ENCODE results near the gene TXNDC2. TPM values are rescaled to one million over a fixed set of nuclear protein-coding genes. Genes with fewer than 3 reads are reported as not detected.

TXNDC2 gene
- total RNA-seq, 1 donor from 2014 or later = not detected

DNA sequence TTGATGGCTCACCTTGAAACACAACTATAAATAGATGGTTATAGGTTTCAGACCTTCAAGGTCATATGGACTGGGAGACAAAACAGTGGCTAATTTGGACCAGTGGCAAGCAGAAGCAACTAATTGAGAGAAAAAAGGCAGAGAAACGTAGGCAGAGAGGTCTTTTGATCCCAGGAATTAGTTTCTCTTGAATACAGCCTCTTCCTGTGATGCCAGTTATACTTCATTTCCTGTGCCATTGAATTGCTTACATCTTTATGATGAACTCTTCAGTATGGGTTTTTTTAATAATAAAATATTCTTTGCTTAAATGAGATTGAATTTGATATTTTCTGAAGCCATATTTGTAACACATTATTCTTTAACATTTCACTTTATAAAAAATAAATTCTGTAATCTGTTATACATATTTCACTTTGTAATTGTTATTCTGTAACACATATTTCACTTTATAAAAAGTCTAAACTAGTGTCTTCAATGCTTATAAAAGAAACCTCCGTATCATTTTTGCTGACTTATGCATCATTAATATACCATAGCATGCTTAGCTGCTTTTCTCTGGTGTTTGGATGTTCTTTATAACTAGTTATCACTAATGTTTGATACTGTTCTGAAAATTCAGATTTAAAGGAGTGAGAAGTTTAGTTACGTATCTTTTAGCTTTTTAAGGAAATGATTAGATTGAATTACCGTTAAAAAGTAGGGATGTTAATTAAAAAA, 37.0 kb downstream of the TXNDC2 start:
- intact Hi-C loops (cut with DNase I) = no loop called here

DNA sequence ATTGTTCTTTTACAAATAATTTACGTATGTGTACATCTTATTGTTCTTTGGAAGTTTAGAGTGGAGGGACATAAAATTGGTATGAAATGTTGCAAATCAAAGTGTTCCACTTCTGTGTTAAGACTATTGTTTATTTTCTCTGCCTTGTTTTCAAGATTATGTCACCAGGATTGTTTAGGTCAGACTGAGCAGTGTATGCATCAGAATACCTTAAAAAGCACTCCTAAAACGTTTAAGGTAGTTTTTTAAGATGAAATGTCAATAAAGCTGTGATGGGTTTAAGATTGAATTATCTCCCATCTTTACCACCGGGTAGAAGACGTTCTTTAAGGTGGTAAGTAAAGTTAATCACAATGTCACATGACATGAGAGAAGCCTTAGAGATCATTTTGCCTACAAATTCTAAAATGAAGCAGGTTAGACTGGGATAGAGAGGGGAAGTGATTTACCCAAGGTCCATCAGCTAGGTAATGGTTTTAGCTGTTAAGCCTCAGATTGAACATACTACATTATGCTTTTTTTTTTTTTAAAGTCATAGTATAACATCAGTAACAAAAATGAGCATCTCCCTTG, 38.7 kb downstream of the TXNDC2 start:
- ATAC-seq (ENCODE audit: poor library complexity) (no peak), DNase-seq (no peak)
- intact Hi-C loops (cut with DNase I) = no loop called here

More for the DNA sequence above, 37.0 kb downstream of the TXNDC2 start:
- DNase-seq = no peak
- no peak for ATAC-seq (ENCODE audit: poor library complexity)

DNA sequence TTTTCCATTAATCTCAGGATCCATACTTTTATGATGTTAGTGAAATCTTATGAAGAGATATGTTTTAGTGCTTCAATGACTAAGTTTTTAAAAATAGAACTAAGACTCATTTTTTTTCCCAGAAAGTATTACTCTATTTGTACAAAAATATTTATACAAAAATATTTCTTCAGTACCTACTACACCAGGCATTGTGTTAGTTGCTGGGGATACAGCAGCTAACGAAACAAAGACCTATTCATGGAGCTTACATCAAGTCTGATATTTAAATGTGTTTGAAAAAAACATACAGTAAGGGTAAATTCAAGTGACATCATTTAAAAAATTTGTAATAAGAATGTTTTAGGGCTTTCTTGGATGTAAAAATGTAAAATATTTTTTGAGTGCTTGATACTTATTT, 39.6 kb downstream of the TXNDC2 start:
- ATAC-seq (ENCODE audit: poor library complexity) = peak; percentile 24
- intact Hi-C loops (cut with DNase I) = no loop called here

DNA sequence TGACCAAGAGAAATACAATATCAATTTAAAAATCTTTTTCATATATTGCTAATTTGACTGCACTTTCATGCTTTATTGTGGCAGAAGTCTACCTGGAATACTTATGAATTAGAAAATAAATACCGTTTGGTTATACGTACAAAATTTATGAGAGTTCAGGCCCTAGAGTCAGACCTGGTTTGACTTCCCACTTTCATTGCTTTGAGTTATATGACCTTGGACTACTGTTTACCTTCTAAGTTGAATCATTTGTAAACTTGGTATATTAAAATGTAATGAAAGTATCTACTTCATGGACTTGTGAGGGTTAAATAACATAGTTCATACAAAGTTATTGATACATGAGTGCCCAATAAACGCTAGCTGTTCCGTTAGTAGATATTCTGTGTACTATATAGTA, 40.0 kb downstream of the TXNDC2 start:
- no peak for ATAC-seq (ENCODE audit: poor library complexity)
- intact Hi-C loops (cut with DNase I) = no loop called here
- no peak for DNase-seq

More for the DNA sequence above, 39.6 kb downstream of the TXNDC2 start:
- no peak for DNase-seq

DNA sequence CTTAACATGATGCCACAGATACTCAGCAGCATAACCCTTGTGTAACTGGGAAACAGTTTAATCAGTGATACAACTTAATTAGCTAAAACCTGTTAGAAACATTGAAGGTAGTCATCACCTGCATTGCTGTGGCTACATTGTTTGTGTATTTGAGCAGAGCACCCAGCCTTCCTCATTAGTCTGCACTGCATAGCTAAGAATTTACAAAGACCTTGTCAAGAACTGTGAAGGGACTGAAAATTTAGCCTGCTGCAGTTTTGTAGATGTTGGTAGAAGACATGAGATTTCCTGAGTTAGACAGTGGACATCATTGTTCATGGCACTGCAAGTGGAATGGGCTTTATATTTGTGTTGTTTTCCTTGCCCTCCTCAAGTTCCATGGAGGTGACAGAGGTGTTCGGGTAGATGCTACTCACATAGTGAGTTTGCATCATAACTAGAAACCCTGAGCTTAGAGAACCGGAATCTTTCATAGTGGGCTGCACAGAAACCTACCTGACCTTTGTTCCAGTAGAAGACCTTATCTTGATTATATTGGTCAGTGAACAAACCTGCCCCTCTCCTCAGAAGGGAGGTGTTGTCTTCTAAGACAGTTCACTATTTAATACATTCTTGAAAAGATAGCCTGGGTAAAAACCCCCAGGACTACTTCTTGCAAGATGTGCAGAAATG, 40.6 kb downstream of the TXNDC2 start:
- ATAC-seq (ENCODE audit: poor library complexity) (no peak), DNase-seq (no peak)
- intact Hi-C loops (cut with DNase I) = no loop called here

DNA sequence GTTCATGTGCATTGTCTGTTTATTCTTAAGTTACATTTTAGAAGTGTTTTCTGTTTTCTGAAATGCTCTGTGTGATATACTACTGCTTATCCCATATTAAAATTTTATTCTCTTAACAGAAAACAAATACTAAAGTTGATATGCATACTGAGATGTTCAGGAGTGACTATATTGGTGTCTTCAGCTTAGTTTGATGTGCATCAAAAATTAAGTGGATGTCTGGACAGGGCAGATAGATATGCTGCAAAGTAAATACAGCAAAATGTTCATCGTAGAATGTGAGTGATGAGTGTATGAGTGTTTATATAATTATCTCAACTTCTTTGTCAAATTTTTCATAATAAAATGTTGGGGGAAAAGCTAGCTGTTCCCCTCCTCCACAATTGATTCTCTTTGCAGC, 41.2 kb downstream of the TXNDC2 start:
- intact Hi-C loops (cut with DNase I) = no loop called here
- no peak for ATAC-seq (ENCODE audit: poor library complexity)
- no peak for DNase-seq

DNA sequence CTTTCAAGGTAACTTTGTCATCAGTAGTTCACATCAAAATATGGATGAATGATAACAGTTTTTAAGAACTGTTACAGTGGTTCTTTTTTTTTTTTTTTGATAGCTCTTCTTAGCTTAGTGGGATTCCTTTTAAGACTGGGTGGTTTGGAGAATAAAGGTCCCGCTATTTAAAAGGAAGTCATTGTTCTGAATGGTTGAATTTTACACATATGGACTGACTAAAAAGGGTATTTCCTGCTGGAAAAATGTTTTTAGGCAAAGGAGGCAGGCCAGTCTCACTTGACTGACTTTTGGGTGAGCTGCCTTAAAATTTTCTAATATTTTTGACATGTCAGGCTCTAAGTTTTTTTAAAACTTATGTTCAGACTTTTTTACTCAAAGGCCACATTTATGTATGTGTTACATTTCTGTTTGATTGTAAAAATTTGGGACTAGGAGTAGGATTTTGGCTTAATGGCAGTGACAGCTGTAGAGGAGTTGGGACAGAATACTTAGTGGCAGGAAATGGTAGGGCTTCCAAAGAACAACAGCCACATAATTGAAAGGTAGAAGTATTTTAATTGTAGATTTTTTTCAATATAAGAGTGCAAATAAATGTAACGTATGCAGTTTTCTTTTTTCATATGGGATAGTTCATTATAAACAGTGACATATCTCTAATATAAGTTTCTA, 41.8 kb downstream of the TXNDC2 start:
- intact Hi-C loops (cut with DNase I) = no loop called here
- no peak for DNase-seq
- ATAC-seq (ENCODE audit: poor library complexity) = no peak

- intact Hi-C loops (cut with DNase I) = no loop called here
- DNase-seq = no peak
- no peak for ATAC-seq (ENCODE audit: poor library complexity)
Observed at GRCh38 chr18:9928646-9929259, 43.0 kb downstream of the TXNDC2 start.

DNA sequence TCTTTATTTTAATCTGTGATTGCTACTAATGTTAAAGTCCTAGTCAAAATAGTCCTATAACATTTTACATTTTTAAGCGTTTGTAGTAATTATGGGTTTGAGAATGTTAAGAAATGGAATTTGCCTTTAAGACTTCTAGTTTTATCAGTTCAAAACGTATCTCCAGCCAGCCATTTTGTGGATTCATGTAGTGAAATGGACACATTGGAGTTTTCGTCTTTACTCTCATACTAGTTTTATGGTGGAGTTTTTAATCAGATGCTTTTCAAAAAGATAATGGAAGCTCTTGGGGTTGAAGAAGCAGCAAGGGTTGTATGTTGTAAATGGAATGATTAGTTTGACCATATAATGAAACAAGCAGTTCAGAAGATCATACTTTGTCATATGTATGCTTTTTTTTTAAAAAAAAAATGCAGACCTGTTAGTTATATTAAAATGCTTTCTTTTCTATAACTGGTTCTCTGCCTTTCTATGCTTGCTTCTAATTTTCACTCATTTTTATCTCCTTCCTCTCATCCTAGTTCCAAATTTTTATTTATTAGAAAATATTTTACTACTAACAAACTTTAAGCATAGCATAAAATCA, 44.6 kb downstream of the TXNDC2 start:
- intact Hi-C loops (cut with DNase I) = no loop called here
- ATAC-seq (ENCODE audit: poor library complexity) (no peak), DNase-seq (no peak)

- DNase-seq = no peak
- ATAC-seq (ENCODE audit: poor library complexity) = no peak
- intact Hi-C loops (cut with DNase I) = no loop called here
Observed at GRCh38 chr18:9931146-9931545, 45.4 kb downstream of the TXNDC2 start.

GRCh38 chr18:9931678-9932077, 45.9 kb downstream of the TXNDC2 start:
- DNase-seq (no peak), ATAC-seq (ENCODE audit: poor library complexity) (no peak)
- intact Hi-C loops (cut with DNase I) = no loop called here

GRCh38 chr18:9933865-9934264, 48.1 kb downstream of the TXNDC2 start:
- DNase-seq (no peak), ATAC-seq (ENCODE audit: poor library complexity) (no peak)
- intact Hi-C loops (cut with DNase I) = no loop called here

- DNase-seq (no peak), ATAC-seq (ENCODE audit: poor library complexity) (no peak)
- intact Hi-C loops (cut with DNase I) = no loop called here
Observed at GRCh38 chr18:9934274-9934673, 48.5 kb downstream of the TXNDC2 start.

Other genes starting within 250 kb of the TXNDC2 start
- 12.1 TPM for gene RAB31, start 177.7 kb upstream of the TXNDC2 start, total RNA-seq
- gene VAPA, start 28.0 kb downstream of the TXNDC2 start, total RNA-seq = 189 TPM